Upper lobe of left lung (tissue), 6 donors: Measurements from ENCODE around the gene APP. TPM values are rescaled to one million over a fixed set of nuclear protein-coding genes. Genes with fewer than 3 reads are reported as not detected.

Source experiments
- ATAC-seq, 2 donors: fragments of 200-7000 bp; cut with Tn5 transposase; one replicate each; pipeline ENCODE4 v1.9.1; 2022; ENCODE audit warnings: mild to moderate bottlenecking in 2 of 2, moderate library complexity in 2 of 2; ENCODE audit not compliant: low FRiP score in 2 of 2
- DNase-seq, 2 donors: peaks; one replicate each; pipeline ENCODE4 v3.0.0-alpha.2; 2019 to 2020
- H3K27ac ChIP-seq, 4 donors: fragments of 200-600 bp; sonication (generic); one replicate each; pipeline ENCODE4 v1.5.1; 2016 to 2019
- H3K27me3 ChIP-seq, 4 donors: fragments of 200-600 bp; sonication (generic); one replicate each; pipeline ENCODE4 v1.5.1; 2017 to 2019
- H3K36me3 ChIP-seq, 4 donors: fragments of 200-600 bp; sonication (generic); one replicate each; pipeline ENCODE4 v1.5.1; 2016 to 2019
- H3K4me1 ChIP-seq, 4 donors: fragments of 200-600 bp; sonication (generic); one replicate each; pipeline ENCODE4 v1.5.1; 2018 to 2019
- H3K4me3 ChIP-seq, 4 donors: fragments of 200-600 bp; sonication (generic); one replicate each; pipeline ENCODE4 v1.5.1; 2017 to 2019; ENCODE audit warnings: mild to moderate bottlenecking in 2 of 4, moderate library complexity in 1 of 4
- H3K9me3 ChIP-seq, 4 donors: fragments of 200-600 bp; sonication (generic); one replicate each; pipeline ENCODE4 v1.5.1; 2018 to 2019
- CTCF ChIP-seq, 6 experiments: fragments of 450-650 bp in 4 of 6; fragments of 200-600 bp in 2 of 6; sonication (generic) in 2 of 6; IDR thresholded peaks; one replicate each; pipeline ENCODE4 v1.5.1; 2016 to 2019; ENCODE audit warnings: antibody characterized with exemption in 6 of 6
- EP300 ChIP-seq, 4 donors: sonication (generic); formaldehyde crosslinking; IDR thresholded peaks; one replicate each; pipeline ENCODE4 v1.5.1; 2017; ENCODE audit warnings: antibody characterized with exemption in 4 of 4, control low read depth in 2 of 4
- POLR2A ChIP-seq, 4 donors: fragments of 450-650 bp; IDR thresholded peaks; one replicate each; pipeline ENCODE4 v1.5.1; 2016 to 2017; ENCODE audit warnings: antibody characterized with exemption in 4 of 4, mild to moderate bottlenecking in 2 of 4
- POLR2AphosphoS5 ChIP-seq, 2 donors: sonication (generic); formaldehyde crosslinking; IDR thresholded peaks; one replicate each; pipeline ENCODE4 v1.5.1; 2017; ENCODE audit warnings: antibody characterized with exemption in 2 of 2
- whole genome bisulfite sequencing, 2 donors: methylation state at CpG; one replicate each; pipeline ENCODE4 v1.1.5; 2017 to 2018; 5-methylcytosine and 5-hydroxymethylcytosine counted together
- total RNA-seq, 6 donors: library from RNA; depleted of rRNA in 4 of 6; stranded (reverse); fragments of >200 nt in 4 of 6; gene quantifications; one replicate each; pipeline versions ENCODE4 v1.1.0 to v1.2.1, GENCODE V29; 2016 to 2021
- donor health status: DM: no; HTN: no; CAD: no; lungs with moderate emphysema.
- donor health status: DM: no; HTN: yes; CAD: no; lungs with severe emphysema.

Gene APP
- total RNA-seq, 6 donors from 2014 or later: 177 to 444 (median 391) TPM

- H3K27ac ChIP-seq: peak overlapping the region in 3 of 4 donors; percentile 42 to 60 (median 59)
- ATAC-seq: no peak
- DNase-seq: no peak
- H3K4me1 ChIP-seq: peaks cover 22 to 31% (median 26%) of the 10 kb centered on the region in 4 donors
- H3K27me3 ChIP-seq: no peaks in the 10 kb centered on the region
- TF ChIP-seq POLR2A (IDR thresholded peaks at IDR 0.05): no peak
- TF ChIP-seq EP300 (IDR thresholded peaks at IDR 0.05): no peak
- TF ChIP-seq POLR2AphosphoS5 (IDR thresholded peaks at IDR 0.05): no peak
- no peak for TF ChIP-seq CTCF (IDR thresholded peaks at IDR 0.05)
- no peaks in the 10 kb centered on the region for H3K36me3 ChIP-seq
- WGBS, 2 donors: 96% methylated on average over 6 of the region's 6 CpGs
- H3K9me3 ChIP-seq: no peaks in the 10 kb centered on the region
- H3K4me3 ChIP-seq: no peak overlapping the region
Measured at GRCh38 chr21:25934130-25934529, 236.4 kb downstream of the APP start.

- H3K27me3 ChIP-seq: no peaks in the 10 kb centered on the region
- H3K4me3 ChIP-seq: no peak overlapping the region
- no peaks in the 10 kb centered on the region for H3K36me3 ChIP-seq
- H3K9me3 ChIP-seq: no peaks in the 10 kb centered on the region
- H3K4me1 ChIP-seq: peaks cover 8 to 22% (median 21%) of the 10 kb centered on the region in 4 donors
- no peak for DNase-seq
- ATAC-seq: peak in 1 of 2 donors; percentile 37
- H3K27ac ChIP-seq: no peak overlapping the region
- TF ChIP-seq POLR2A (IDR thresholded peaks at IDR 0.05): no peak
- TF ChIP-seq EP300 (IDR thresholded peaks at IDR 0.05): no peak
- no peak for TF ChIP-seq POLR2AphosphoS5 (IDR thresholded peaks at IDR 0.05)
- TF ChIP-seq CTCF (IDR thresholded peaks at IDR 0.05): no peak
- 70 to 76% methylated on average over 3 of the region's 3 CpGs for WGBS, 2 donors
Measured at GRCh38 chr21:25931765-25932164, 238.8 kb downstream of the APP start.

- H3K36me3 ChIP-seq: no peaks in the 10 kb centered on the region
- H3K4me1 ChIP-seq: peaks cover 10 to 22% (median 15%) of the 10 kb centered on the region in 4 donors
- DNase-seq: no peak
- H3K9me3 ChIP-seq: no peaks in the 10 kb centered on the region
- no peak for ATAC-seq
- no peaks in the 10 kb centered on the region for H3K27me3 ChIP-seq
- 80 to 96% methylated on average over 8 to 9 of the region's 9 CpGs for WGBS, 2 donors
- peak overlapping the region in 1 of 4 donors; percentile 14 for H3K27ac ChIP-seq
- H3K4me3 ChIP-seq: no peak overlapping the region
- no peak for TF ChIP-seq POLR2AphosphoS5 (IDR thresholded peaks at IDR 0.05)
- TF ChIP-seq POLR2A (IDR thresholded peaks at IDR 0.05): no peak
- no peak for TF ChIP-seq CTCF (IDR thresholded peaks at IDR 0.05)
- no peak for TF ChIP-seq EP300 (IDR thresholded peaks at IDR 0.05)
Measured at GRCh38 chr21:25929856-25930520, 240.6 kb downstream of the APP start.

GRCh38 chr21:25927195-25927880 lies 243.2 kb downstream of the APP start:
- 62 to 65% methylated on average over 6 of the region's 6 CpGs for WGBS, 2 donors
- no peaks in the 10 kb centered on the region for H3K27me3 ChIP-seq
- H3K4me1 ChIP-seq: peaks cover 7 to 18% (median 14%) of the 10 kb centered on the region in 4 donors
- no peaks in the 10 kb centered on the region for H3K9me3 ChIP-seq
- peak overlapping the region; percentile 69 to 79 (median 72) for H3K27ac ChIP-seq
- no peaks in the 10 kb centered on the region for H3K36me3 ChIP-seq
- H3K4me3 ChIP-seq: no peak overlapping the region
- ATAC-seq (no peak), DNase-seq (no peak)
- TF ChIP-seq EP300 (IDR thresholded peaks at IDR 0.05) (peak; percentile 66 to 91 (median 80)), POLR2AphosphoS5 (IDR thresholded peaks at IDR 0.05) (peak in 1 of 2 donors; percentile 65), POLR2A (IDR thresholded peaks at IDR 0.05) (no peak), CTCF (IDR thresholded peaks at IDR 0.05) (no peak)
